GM21619 (cell line): ENCODE measurements around the gene ATP5F1A.
"Not testable (repeated sequence)": the region's sequence is repeated elsewhere in the genome, so short reads cannot be mapped to it uniquely, and the experiment has no call there.

ENCODE experiments used
- ATAC-seq: cut with Tn5 transposase; IDR thresholded peaks from one replicate; pipeline ENCODE4 v1.9.1; 2021; ENCODE audit not compliant: unreplicated experiment

The ATP5F1A gene

GRCh38 chr18:46097801-46098615 is at the start of gene ATP5F1A:
Gene ATP5F1A (minus strand): TSS chr18:46098296. CDS start chr18:46098231, 65 bp downstream.
- peak; percentile 72 for ATAC-seq

GRCh38 chr18:46141199-46141598 is 43.1 kb upstream of the ATP5F1A start:
- ATAC-seq = no peak

GRCh38 chr18:46140173-46140572 is 42.1 kb upstream of the ATP5F1A start:
- no peak for ATAC-seq

GRCh38 chr18:46134920-46135675 is 37.0 kb upstream of the ATP5F1A start:
- no peak for ATAC-seq

- no peak for ATAC-seq
Measured at GRCh38 chr18:46133534-46133933, 35.4 kb upstream of the ATP5F1A start.

GRCh38 chr18:46130549-46130948 is 32.5 kb upstream of the ATP5F1A start:
- not testable (repeated sequence) for ATAC-seq

GRCh38 chr18:46130061-46130460 is 32.0 kb upstream of the ATP5F1A start:
- ATAC-seq = no peak

GRCh38 chr18:46126625-46127024 is 28.5 kb upstream of the ATP5F1A start:
- ATAC-seq = not testable (repeated sequence)

GRCh38 chr18:46113751-46114150 is 15.7 kb upstream of the ATP5F1A start:
- ATAC-seq = no peak

- ATAC-seq = no peak
Measured at GRCh38 chr18:46110406-46110805, 12.3 kb upstream of the ATP5F1A start.

- ATAC-seq = no peak
Measured at GRCh38 chr18:46109386-46109785, 11.3 kb upstream of the ATP5F1A start.

GRCh38 chr18:46104128-46104911 is 6.2 kb upstream of the ATP5F1A start, which contains the start of gene HAUS1:
Gene HAUS1 (plus strand): TSS chr18:46104385. CDS start chr18:46104412, 27 bp downstream.
- peak; percentile 93 for ATAC-seq

- ATAC-seq = no peak
Measured at GRCh38 chr18:46099463-46099862, 1.4 kb upstream of the ATP5F1A start.

GRCh38 chr18:46098616-46098933 is 479 bp upstream of the ATP5F1A start:
- no peak for ATAC-seq

GRCh38 chr18:46097431-46097800 is 680 bp downstream of the ATP5F1A start:
- ATAC-seq = peak; percentile 28

GRCh38 chr18:46096651-46097300 is 1.3 kb downstream of the ATP5F1A start:
- no peak for ATAC-seq

- no peak for ATAC-seq
Measured at GRCh38 chr18:46095532-46095931, 2.6 kb downstream of the ATP5F1A start.

GRCh38 chr18:46088501-46088900 is 9.6 kb downstream of the ATP5F1A start:
- not testable (repeated sequence) for ATAC-seq

- no peak for ATAC-seq
Measured at GRCh38 chr18:46084431-46084830, 13.7 kb downstream of the ATP5F1A start.

GRCh38 chr18:46080156-46080555 is 17.9 kb downstream of the ATP5F1A start:
- no peak for ATAC-seq

GRCh38 chr18:46079336-46079735 is 18.8 kb downstream of the ATP5F1A start:
- no peak for ATAC-seq
